ENCODE results near the gene PIP4K2A. TPM values are rescaled to one million over a fixed set of nuclear protein-coding genes. Genes with fewer than 3 reads are reported as not detected.
A peak's percentile ranks its signal among the peaks of the same experiment; 100 is the strongest.
"Not testable (repeated sequence)": the region's sequence is repeated elsewhere in the genome, so short reads cannot be mapped to it uniquely, and the experiment has no call there.

Gene PIP4K2A
- total RNA-seq, 6 experiments from 2014 or later: 8.1 to 27.6 (median 12.0) TPM

- intact Hi-C loops (cut with DNase I): no loop called here
- Histone ChIP-seq H3K27me3 (no peaks in the 10 kb centered on the region), H3K27ac (no peak overlapping the region), H3K36me3 (no peaks in the 10 kb centered on the region), H3K4me1 (no peaks in the 10 kb centered on the region), H3K4me3 (no peak overlapping the region), H3K9me3 (no peaks in the 10 kb centered on the region)
- WGBS (ENCODE audit: insufficient coverage, low coverage, low lambda C conversion rate, missing lambda C conversion rate): 62% methylated on average over 1 of the region's 1 CpG
- ATAC-seq (peak; percentile 27 to 71 (median 57)), DNase-seq (no peak)
- no peak for TF ChIP-seq CTCF (IDR thresholded peaks at IDR 0.05)
- no peak for TF ChIP-seq POLR2A (IDR thresholded peaks at IDR 0.05)
Measured at GRCh38 chr10:22742678-22743077, 28.3 kb upstream of the PIP4K2A start.

- H3K36me3 ChIP-seq; H3K9me3 ChIP-seq; DNase-seq; H3K27ac ChIP-seq; ATAC-seq; intact Hi-C loops (cut with DNase I); H3K4me3 ChIP-seq; H3K27me3 ChIP-seq; H3K4me1 ChIP-seq: not testable (repeated sequence)
- WGBS (ENCODE audit: insufficient coverage, low coverage, low lambda C conversion rate, missing lambda C conversion rate): 78% methylated on average over 4 of the region's 4 CpGs
Measured at GRCh38 chr10:22741631-22742030, 27.3 kb upstream of the PIP4K2A start.

DNA sequence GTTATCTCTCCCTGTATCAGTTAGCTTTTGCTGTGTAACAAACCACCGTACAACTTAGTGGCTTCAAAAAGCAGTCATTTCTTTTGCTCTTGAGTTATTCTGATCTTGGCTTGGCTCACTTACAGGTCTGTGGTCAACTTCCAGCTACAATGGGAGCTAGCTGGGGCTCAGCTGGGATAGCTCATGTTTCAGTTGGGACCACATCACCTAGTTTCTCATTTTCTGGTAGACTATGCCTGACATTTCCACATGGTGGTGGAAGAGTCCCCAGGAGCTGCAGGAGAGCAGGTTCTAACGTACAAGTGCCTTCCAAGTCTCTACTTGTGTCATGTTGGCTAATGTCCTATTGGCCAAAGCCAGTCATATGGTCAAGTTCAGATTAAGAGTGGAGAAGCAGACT lies 25.8 kb upstream of the PIP4K2A start:
- Histone ChIP-seq H3K4me3 (no peak overlapping the region), H3K4me1 (no peaks in the 10 kb centered on the region), H3K9me3 (no peaks in the 10 kb centered on the region), H3K36me3 (no peaks in the 10 kb centered on the region), H3K27ac (no peak overlapping the region), H3K27me3 (no peaks in the 10 kb centered on the region)
- TF ChIP-seq CTCF (IDR thresholded peaks at IDR 0.05): no peak
- TF ChIP-seq POLR2A (IDR thresholded peaks at IDR 0.05): no peak
- intact Hi-C loops (cut with DNase I): no loop called here
- DNase-seq: no peak
- ATAC-seq: no peak
- WGBS (ENCODE audit: insufficient coverage, low coverage, low lambda C conversion rate, missing lambda C conversion rate): 85% methylated on average over 1 of the region's 2 CpGs

DNA sequence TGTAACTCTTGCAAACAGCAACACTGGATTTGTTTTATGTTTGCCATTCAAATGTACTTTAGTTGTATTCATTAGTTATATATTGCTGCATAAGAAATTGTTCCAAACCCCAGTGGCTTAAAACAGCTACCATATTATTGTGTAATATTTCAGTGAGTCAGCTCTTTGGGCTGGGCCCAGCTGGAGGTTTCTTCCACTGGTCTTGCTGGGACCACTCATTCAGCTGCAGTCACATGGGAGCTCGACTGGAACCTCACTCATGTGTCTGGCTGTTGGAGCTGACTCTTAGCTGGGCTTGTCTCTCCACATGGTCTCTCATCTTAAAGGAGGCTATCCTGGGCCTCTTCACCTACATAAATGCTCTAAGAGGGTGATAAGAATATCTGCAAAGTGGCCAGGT lies 23.2 kb upstream of the PIP4K2A start:
- Histone ChIP-seq H3K36me3 (no peaks in the 10 kb centered on the region), H3K27me3 (no peaks in the 10 kb centered on the region), H3K4me1 (no peaks in the 10 kb centered on the region), H3K4me3 (no peak overlapping the region), H3K27ac (no peak overlapping the region), H3K9me3 (no peaks in the 10 kb centered on the region)
- WGBS (ENCODE audit: insufficient coverage, low coverage, low lambda C conversion rate, missing lambda C conversion rate): 20% methylated on average over 1 of the region's 1 CpG
- ATAC-seq: peak in 1 of 4 donors; percentile 45
- TF ChIP-seq POLR2A (IDR thresholded peaks at IDR 0.05) (no peak), CTCF (IDR thresholded peaks at IDR 0.05) (no peak)
- no peak for DNase-seq
- intact Hi-C loops (cut with DNase I): no loop called here

- no peaks in the 10 kb centered on the region for H3K27me3 ChIP-seq
- H3K36me3 ChIP-seq: no peaks in the 10 kb centered on the region
- intact Hi-C loops (cut with DNase I): no loop called here
- no peak for TF ChIP-seq POLR2A (IDR thresholded peaks at IDR 0.05)
- no peak for TF ChIP-seq CTCF (IDR thresholded peaks at IDR 0.05)
- DNase-seq (no peak), ATAC-seq (no peak)
- H3K4me3 ChIP-seq: no peak overlapping the region
- no peaks in the 10 kb centered on the region for H3K9me3 ChIP-seq
- H3K27ac ChIP-seq: no peak overlapping the region
- H3K4me1 ChIP-seq: no peaks in the 10 kb centered on the region
Measured at GRCh38 chr10:22736134-22736533, 21.8 kb upstream of the PIP4K2A start.
